ENCODE data around the gene MANEA. TPM values are rescaled to one million over a fixed set of nuclear protein-coding genes. Genes with fewer than 3 reads are reported as not detected.
"Not testable (repeated sequence)": the region's sequence is repeated elsewhere in the genome, so short reads cannot be mapped to it uniquely, and the experiment has no call there.

Gene MANEA
- total RNA-seq, 1 donor from 2014 or later, result 15.5 TPM

- no peak for TF ChIP-seq CTCF (conservative IDR thresholded peaks at IDR 0.05)
- Mint-ChIP-seq H3K27me3 (no peaks in the 10 kb centered on the region), H3K4me3 (no peak overlapping the region), H3K4me1 (ENCODE audit: unreplicated experiment) (no peaks in the 10 kb centered on the region), H3K36me3 (no peaks in the 10 kb centered on the region), H3K27ac (no peak overlapping the region), H3K9me3 (no peaks in the 10 kb centered on the region)
- DNase-seq (ENCODE audit: extremely low spot score, unreplicated experiment), result no peak
Measured at GRCh38 chr6:95551678-95552324, 25.5 kb upstream of the MANEA start.

- no peak overlapping the region for H3K27ac Mint-ChIP-seq
- H3K36me3 Mint-ChIP-seq, result no peaks in the 10 kb centered on the region
- H3K4me1 Mint-ChIP-seq (ENCODE audit: unreplicated experiment), result no peaks in the 10 kb centered on the region
- TF ChIP-seq CTCF (conservative IDR thresholded peaks at IDR 0.05), result no peak
- H3K27me3 Mint-ChIP-seq, result no peaks in the 10 kb centered on the region
- no peak for DNase-seq (ENCODE audit: extremely low spot score, unreplicated experiment)
- no peaks in the 10 kb centered on the region for H3K9me3 Mint-ChIP-seq
- no peak overlapping the region for H3K4me3 Mint-ChIP-seq
Measured at GRCh38 chr6:95553880-95554279, 23.5 kb upstream of the MANEA start.

GRCh38 chr6:95560956-95561355 is 16.4 kb upstream of the MANEA start:
- H3K4me1 Mint-ChIP-seq (ENCODE audit: unreplicated experiment); DNase-seq (ENCODE audit: extremely low spot score, unreplicated experiment); H3K36me3 Mint-ChIP-seq; H3K27ac Mint-ChIP-seq; H3K9me3 Mint-ChIP-seq; H3K27me3 Mint-ChIP-seq; H3K4me3 Mint-ChIP-seq: not testable (repeated sequence)

GRCh38 chr6:95569560-95569959 is 7.8 kb upstream of the MANEA start:
- Mint-ChIP-seq H3K4me1 (ENCODE audit: unreplicated experiment) (no peaks in the 10 kb centered on the region), H3K27me3 (no peaks in the 10 kb centered on the region), H3K36me3 (no peaks in the 10 kb centered on the region), H3K9me3 (no peaks in the 10 kb centered on the region), H3K27ac (no peak overlapping the region), H3K4me3 (no peak overlapping the region)
- no peak for DNase-seq (ENCODE audit: extremely low spot score, unreplicated experiment)
- TF ChIP-seq CTCF (conservative IDR thresholded peaks at IDR 0.05), result no peak

GRCh38 chr6:95572098-95572497 is 5.2 kb upstream of the MANEA start:
- Mint-ChIP-seq H3K9me3 (no peaks in the 10 kb centered on the region), H3K27me3 (no peaks in the 10 kb centered on the region), H3K4me1 (ENCODE audit: unreplicated experiment) (no peaks in the 10 kb centered on the region), H3K4me3 (no peak overlapping the region), H3K27ac (peak overlapping the region; percentile 61), H3K36me3 (no peaks in the 10 kb centered on the region)
- DNase-seq (ENCODE audit: extremely low spot score, unreplicated experiment), result no peak
- TF ChIP-seq CTCF (conservative IDR thresholded peaks at IDR 0.05), result no peak

- H3K9me3 Mint-ChIP-seq, result no peaks in the 10 kb centered on the region
- H3K4me3 Mint-ChIP-seq, result peak overlapping the region; percentile 96
- no peak for TF ChIP-seq CTCF (conservative IDR thresholded peaks at IDR 0.05)
- no peak overlapping the region for H3K27ac Mint-ChIP-seq
- peaks cover 14% of the 10 kb centered on the region for H3K4me1 Mint-ChIP-seq (ENCODE audit: unreplicated experiment)
- no peak for DNase-seq (ENCODE audit: extremely low spot score, unreplicated experiment)
- no peaks in the 10 kb centered on the region for H3K27me3 Mint-ChIP-seq
- peaks cover 3% of the 10 kb centered on the region for H3K36me3 Mint-ChIP-seq
Measured at GRCh38 chr6:95574811-95575210, 2.5 kb upstream of the MANEA start.

Measured in type B pancreatic cell (in vitro differentiated cells).